ENCODE data around the gene FAM89A. TPM values are rescaled to one million over a fixed set of nuclear protein-coding genes. Genes with fewer than 3 reads are reported as not detected.

The FAM89A gene
- total and polyA plus RNA-seq, 9 of the 15 experiments (the other 6 are each of a cell fraction or from before 2014, with no cell fraction given) = 8.7 to 66.2 (median 43.3) TPM

GRCh38 chr1:230979389-230979716 lies 60.7 kb downstream of the FAM89A start (continued):
- no peak; the same call in 1 of the 2 replicates for TF ChIP-seq NBN (IDR thresholded peaks at IDR 0.05; ENCODE audit: low read depth)
- TF ChIP-seq MAFF (IDR thresholded peaks at IDR 0.05; ENCODE audit: low read length) = no peak
- no peak for TF ChIP-seq RCOR1 (IDR thresholded peaks at IDR 0.05; ENCODE audit: borderline replicate concordance in 1 of 2, low read depth in 2 of 2, low read length in 2 of 2)
- TF ChIP-seq DNMT1 (IDR thresholded peaks at IDR 0.05) = no peak
- TF ChIP-seq POU5F1 (IDR thresholded peaks at IDR 0.05; ENCODE audit: borderline replicate concordance, low read depth, low read length, partially characterized antibody) = no peak
- no peak for TF ChIP-seq ZFX (CRISPR knock-in tag; IDR thresholded peaks at IDR 0.05)
- TF ChIP-seq EWSR1 (IDR thresholded peaks at IDR 0.05; ENCODE audit: borderline replicate concordance, low read depth, partially characterized antibody) = no peak
- TF ChIP-seq SFPQ (IDR thresholded peaks at IDR 0.05; ENCODE audit: low read depth, low read length) = no peak
- no peak for TF ChIP-seq GABPA (tag; conservative IDR thresholded peaks at IDR 0.05; ENCODE audit: low read depth)
- no peak for TF ChIP-seq ZBED1 (IDR thresholded peaks at IDR 0.05)
- no peak for TF ChIP-seq SMAD3 (CRISPR knock-in tag; conservative IDR thresholded peaks at IDR 0.05)
- no peak for TF ChIP-seq NCOR1 (IDR thresholded peaks at IDR 0.05)
- TF ChIP-seq GABPB1 (CRISPR knock-in tag; IDR thresholded peaks at IDR 0.05) = no peak
- no peak for TF ChIP-seq FOXP1 (CRISPR knock-in tag; IDR thresholded peaks at IDR 0.05)
- no peak for TF ChIP-seq ATF3 (IDR thresholded peaks at IDR 0.05)
- no peak for TF ChIP-seq ATF3 (CRISPR knock-in tag; conservative IDR thresholded peaks at IDR 0.05)
- no peak for TF ChIP-seq ZNF263 (CRISPR knock-in tag; IDR thresholded peaks at IDR 0.05; ENCODE audit: borderline replicate concordance)
- TF ChIP-seq ILK (tag; IDR thresholded peaks at IDR 0.05; ENCODE audit: borderline replicate concordance, low read depth) = no peak

Measured in K562 (cell line).